UCSD-AML1 (cell line): ENCODE results near the gene PRSS57.
"Not testable (repeated sequence)": the region's sequence is repeated elsewhere in the genome, so short reads cannot be mapped to it uniquely, and the experiment has no call there.

Experiments
- DNase-seq: peaks from one replicate; lab custom pipeline; 2025; ENCODE audit not compliant: unreplicated experiment; lab: John Stamatoyannopoulos, UW

PRSS57 gene

GRCh38 chr19:723714-724113, 28.5 kb upstream of the PRSS57 start:
- DNase-seq: no peak

- DNase-seq: no peak
Measured at GRCh38 chr19:723247-723646, 28.0 kb upstream of the PRSS57 start.

DNA sequence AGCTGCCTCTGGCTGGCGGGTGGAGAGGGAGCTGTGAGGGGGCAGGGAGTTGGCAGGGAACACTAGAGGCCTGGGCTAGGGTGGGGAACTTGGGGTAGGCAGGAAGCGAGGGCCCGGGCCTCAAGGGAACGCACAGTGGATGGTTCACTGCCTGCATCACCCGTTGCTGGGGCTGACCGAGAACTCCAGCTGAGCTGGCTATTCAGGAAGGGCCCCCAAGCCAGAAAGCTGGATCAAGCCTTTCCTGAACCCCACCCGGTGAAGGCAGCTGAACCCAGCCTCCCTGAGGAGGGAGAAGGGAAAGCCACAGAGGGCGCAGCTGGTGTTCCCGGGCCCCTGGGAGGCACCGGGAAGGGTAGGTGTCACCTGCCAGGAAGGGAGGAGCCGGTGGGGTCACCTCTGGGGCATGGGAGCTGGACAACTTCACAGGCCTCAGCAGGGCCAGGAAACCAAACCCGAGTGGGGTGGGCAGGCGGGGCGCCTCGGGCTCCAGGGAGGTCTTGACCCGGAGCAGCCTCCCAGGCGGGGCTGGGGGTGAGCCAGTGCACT, 27.4 kb upstream of the PRSS57 start:
- DNase-seq: no peak

DNA sequence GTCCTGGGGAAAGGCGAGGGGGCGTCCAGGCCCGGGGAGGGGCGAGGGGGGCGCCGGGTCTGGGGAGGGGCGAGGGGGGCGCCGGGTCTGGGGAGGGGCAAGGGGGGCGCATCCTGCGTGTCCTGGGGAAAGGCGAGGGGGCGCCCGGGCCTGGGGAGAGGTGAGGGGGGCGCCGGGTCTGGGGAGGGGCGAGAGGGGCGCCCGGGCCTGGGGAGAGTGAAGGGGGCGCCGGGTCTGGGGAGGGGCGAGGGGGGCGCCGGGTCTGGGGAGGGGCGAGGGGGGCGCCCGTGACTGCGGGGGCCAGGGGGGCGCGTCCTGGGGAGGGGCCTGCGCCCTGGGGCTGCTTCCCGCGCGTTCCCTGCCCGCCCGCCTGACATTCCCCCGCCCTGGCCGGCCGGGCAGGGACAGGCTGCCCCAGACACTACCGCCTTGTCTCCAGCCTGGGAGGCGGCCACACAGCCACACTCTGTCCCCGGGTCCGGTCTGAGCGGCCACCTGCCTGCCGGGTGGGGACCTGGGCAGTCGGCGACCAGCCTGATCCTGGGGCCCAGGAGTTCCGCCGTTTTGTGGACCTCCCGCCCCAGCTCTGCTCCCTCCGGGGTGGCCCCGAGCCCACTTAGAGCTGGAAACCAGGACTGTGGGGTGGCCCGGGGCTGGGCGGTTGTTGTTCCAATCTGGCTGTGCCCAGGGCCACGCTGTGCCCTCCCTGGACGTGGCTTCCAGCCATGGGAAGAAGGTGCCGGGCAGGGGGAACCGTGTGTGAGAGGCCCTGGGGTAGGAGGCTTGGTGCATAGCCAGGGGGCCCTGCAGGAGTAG, 25.3 kb upstream of the PRSS57 start:
- DNase-seq: no peak

DNA sequence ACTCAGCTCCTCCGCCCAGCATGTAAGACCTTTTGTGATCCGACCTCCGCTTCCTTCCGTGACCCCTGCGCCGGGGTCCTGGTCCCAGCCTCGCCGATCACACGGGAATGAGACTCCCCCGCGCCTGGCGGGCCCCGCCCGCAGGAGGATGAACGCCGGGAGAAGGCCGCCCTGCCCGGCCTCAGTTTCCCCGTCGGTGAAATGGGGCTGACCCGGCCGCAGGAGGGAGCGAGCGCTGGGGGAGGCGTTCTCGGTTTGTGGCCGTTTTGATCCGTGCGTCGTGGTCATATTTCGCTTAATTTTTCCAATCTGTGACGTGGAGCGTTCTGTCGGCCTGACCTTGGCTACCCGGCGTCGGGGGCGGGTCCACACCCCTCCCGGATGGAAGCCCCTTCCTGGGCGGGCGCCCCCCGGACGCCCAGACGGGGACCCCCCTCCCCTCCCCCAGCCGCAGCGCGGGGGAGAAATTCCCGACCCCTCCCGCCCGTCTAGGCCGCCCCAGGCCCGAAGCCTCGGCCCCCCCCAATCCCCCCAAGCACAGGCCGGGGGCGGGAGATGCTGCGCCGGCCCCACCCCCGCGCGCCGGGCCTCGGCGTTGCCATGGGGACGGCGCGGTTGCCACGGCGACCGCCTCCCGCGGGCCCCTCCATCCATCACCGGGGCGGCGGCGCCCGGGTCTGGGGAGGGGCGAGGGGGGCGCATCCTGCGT, 24.5 kb upstream of the PRSS57 start:
- DNase-seq: no peak

DNA sequence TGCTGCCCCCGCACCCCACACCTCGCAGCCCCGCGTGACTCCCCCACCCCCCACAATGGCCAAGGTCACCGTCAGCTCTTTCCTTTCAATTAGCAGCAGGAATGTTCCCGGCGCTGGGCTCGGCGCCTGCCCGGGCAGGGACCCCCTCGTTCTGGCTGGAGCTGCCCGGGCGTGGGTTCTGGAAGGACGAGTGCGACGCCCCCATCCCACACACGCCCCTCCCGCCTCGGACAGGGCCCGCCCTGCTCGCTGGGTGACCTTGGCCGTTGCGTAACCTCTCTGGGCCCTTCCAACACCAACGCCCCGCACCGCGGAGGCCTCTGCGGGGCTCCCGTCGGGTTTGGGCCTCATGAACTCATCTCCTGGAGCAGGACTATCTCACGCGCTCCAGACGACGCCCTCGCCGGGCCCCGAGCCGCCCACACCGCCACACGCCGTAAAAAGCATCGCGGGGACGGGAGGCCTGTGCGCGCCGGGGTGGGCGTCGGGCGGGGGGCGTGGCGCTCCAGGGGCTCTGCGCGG, 23.8 kb upstream of the PRSS57 start:
- DNase-seq: no peak

GRCh38 chr19:718251-718951, 23.1 kb upstream of the PRSS57 start:
- DNase-seq: no peak

GRCh38 chr19:715347-715746, 20.1 kb upstream of the PRSS57 start:
- no peak for DNase-seq

- DNase-seq: no peak
Measured at GRCh38 chr19:711254-711653, 16.0 kb upstream of the PRSS57 start.

DNA sequence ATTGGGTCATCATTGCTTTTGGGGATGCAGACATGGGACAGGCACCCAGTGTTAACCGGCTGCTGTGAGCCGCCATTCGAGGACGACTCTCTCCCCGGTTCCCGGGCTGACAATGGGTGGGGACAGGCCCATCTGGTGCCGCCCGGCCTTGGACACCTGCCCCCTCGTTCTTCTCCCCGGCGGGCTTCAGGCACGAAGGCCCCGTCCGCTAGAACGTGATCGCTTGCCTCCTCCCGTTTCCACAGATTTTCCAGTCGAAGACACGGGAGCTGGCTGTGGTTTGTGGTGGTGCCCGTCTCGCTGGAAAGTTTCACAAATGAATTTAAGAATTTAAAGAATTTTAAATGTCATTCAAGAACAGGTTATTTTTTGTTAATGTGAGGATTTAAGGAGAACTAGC, 15.5 kb upstream of the PRSS57 start:
- DNase-seq: no peak

- DNase-seq: no peak
Measured at GRCh38 chr19:709965-710571, 14.8 kb upstream of the PRSS57 start.

DNA sequence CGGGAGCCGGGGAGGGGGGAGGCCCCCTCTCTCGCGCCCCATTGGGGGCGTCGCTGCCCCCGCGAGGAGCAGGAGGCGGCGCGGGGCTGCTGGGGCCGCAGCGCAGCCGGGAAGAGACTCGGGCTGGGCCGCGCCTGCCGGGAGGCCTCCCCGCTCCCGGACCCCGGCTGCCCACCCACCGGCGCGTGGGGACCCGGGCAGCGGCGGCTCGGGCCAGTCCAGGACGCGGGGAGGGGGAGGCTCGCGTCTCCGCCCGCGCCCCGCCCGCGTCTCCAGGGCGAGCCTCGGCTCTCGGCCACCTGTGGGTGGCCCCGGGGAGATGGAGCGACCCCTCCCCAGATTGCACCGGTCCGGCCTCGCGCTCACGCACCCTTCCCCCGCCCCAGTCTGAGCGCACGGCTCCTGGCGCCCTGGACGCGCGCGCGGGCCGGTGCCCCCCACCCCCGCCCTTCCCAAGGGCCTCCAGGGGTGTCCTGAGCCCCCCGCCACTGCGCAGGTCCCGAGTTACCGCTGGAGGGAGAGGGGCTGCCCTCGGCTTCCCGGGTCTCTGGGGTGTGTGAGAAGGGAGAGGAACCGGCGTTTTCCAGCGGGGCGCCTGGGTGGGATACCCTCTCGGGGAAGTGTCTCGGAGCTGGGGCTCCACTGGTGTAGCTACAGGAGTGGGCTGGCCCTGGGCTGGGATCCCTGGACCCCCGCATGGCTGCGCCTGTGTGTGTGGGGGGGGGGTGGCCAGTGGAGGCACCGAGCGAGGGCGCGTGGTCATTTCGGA, 14.1 kb upstream of the PRSS57 start:
- no peak for DNase-seq

DNA sequence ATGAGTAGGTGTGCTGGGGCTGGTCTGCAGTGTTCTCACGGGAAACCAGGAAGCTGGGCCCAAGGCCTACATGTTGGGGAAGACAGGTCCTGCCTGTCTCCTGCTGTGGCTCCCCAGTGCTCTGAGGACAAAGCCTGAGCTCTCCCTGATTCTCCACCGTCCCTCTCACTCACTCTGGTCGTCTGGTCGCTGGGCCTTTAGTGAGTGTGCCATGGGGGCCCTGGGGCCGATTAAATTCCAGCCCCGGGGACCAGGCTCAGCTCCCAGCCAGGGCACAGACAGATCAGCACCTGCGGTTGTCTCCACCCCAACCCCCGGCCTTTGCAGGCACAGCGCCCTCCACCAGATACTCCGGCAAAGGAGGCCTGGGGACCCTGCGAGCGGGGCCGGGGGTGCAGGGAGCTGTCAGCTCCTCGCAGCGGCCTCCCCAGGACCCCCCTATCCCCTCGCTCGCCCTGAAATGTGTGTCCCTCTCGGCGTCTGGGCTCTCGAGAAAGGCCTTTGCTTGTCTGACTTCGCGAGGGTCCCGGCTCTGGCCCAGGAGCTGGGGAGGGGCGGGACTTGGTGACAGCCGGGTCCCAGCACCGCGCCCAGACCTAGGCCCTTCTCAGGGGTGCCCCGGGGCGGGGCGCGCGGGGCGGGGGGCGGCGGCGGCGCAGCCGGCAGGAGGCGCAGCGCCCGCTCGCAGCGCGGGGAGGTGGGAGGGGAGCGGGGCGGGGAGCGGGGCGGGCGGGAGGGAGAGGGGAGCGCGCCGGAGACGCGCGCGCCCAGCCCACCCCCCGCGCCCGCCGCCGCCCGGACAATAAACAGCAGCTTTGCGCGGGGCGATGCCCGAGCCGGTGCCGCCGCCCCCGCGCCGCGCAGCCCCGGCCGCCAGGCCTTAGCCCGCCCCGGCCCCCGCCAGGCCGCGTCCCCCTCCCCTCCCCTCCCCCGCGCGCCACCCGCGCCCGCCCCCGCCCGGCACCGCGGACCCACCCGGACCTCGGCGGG, 13.2 kb upstream of the PRSS57 start, which contains the start of gene PALM:
Gene PALM, plus strand, starts transcription at position 782 of the 990 bp plus-strand sequence. CDS start 212 bp downstream, outside the sequence.
- peak; percentile 30 for DNase-seq

- DNase-seq: no peak
Measured at GRCh38 chr19:704447-704741, 9.1 kb upstream of the PRSS57 start.

DNA sequence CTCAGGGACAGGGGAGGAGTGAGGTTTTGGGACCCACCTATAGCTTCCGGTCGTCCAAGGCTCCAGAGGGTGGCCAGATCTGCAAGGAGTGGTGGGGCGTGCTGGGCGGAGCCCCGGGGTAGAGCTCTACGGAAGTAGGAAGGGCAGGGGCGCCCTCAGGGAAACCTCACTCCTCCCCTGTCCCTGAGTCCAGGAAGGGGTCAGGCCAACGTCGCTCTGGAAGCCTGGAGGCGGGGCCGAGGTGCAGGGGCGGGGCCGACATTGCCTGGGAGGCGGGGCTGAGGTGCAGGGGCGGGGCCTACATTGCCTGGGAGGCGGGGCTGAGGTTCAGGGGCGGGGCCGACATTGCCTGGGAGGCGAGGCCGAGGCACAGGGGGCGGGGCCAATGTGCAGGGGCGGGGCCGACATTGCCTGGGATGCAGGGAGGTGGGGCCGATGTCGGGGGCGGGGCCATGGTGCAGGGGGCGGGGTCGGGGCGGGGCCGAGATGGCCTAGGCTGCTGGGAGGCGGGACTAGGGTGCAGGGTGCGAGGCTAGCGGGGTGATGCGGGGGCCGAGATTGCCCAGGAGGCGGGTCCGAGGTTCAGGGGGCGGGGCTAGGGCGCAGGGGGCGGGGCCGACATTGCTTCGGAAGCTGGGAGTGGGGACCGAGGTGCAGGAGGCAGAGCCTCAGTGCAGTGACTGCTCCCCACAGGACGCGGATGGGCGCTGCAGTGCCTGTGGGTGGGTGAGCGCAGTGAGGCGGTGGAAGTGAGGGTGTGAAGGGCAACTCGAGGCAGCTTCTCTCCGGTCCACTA, 8.6 kb upstream of the PRSS57 start:
- DNase-seq: peak; percentile 100

DNA sequence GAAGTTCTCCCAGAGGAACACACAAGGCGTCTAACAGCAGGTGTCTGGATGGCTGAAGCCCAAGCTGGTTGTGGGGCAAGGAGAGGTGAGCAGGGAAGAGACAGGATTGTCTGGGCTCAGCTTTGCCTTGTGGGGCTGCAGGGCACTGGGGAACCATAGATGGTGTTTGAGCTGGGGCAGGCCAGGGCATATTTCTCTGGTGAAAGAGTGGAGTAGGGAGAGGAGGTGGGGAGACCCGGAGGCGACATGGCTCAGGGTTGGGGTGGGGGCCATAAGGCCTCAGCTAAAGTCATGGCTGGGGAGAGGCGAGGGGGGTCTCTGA, 8.0 kb upstream of the PRSS57 start:
- no peak for DNase-seq

- DNase-seq: not testable (repeated sequence)
Measured at GRCh38 chr19:702847-703246, 7.6 kb upstream of the PRSS57 start.

DNA sequence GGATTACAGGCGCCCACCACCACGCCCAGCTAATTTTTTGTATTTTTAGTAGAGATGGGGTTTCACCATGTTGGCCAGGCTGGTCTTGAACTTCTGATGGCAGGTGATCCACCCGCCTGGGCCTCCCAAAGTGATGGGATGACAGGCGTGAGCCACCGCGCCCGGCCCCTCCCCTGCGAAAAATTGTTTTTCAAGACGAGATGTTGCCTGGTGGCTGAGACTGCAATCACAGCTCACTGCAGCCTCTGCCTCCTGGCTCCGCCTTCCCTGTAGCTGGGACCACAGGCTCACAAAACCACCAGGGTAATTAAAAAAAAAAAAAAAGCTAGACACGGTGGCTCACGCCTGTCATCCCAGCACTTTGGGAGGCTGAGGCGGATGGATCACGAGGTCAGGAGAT, 4.6 kb upstream of the PRSS57 start:
- DNase-seq: not testable (repeated sequence)
